Lower leg skin (tissue), 3 donors: ENCODE results near the gene LCN15.

Experiments used
- CTCF ChIP-seq, 3 donors: fragments of 450-650 bp; IDR thresholded peaks; one replicate each; pipeline ENCODE4 v1.5.1; 2016; ENCODE audit warnings: antibody characterized with exemption in 3 of 3, mild to moderate bottlenecking in 3 of 3, moderate library complexity in 2 of 3
- POLR2A ChIP-seq, 2 donors: fragments of 450-650 bp; IDR thresholded peaks; one replicate each; pipeline ENCODE4 v1.6.1; 2016 to 2017; ENCODE audit warnings: antibody characterized with exemption in 2 of 2, mild to moderate bottlenecking in 1 of 2, moderate library complexity in 1 of 2

- TF ChIP-seq CTCF (IDR thresholded peaks at IDR 0.05) (no peak), POLR2A (IDR thresholded peaks at IDR 0.05) (no peak)
Observed at GRCh38 chr9:136805207-136805740, 41.0 kb upstream of the LCN15 start.
